GM08714 (cell line): Measurements from ENCODE around the gene LSM6.
A peak's percentile ranks its signal among the peaks of the same experiment; 100 is the strongest.

Experiments used
- H3K4me3 ChIP-seq: fragments of 200-500 bp; sonication (Bioruptor generic); 2 replicates; pipeline ENCODE4 v1.5.1; 2014; ENCODE audit warnings: mild to moderate bottlenecking, low read length, inconsistent platforms
- ZNF274 ChIP-seq: IDR thresholded peaks from 2 replicates; pipeline ENCODE4 v1.6.1; 2012; ENCODE audit warnings: mild to moderate bottlenecking, low read depth, low read length

Gene LSM6

GRCh38 chr4:146175541-146176453 is at the start of gene LSM6:
Gene LSM6, plus strand, starts transcription at chr4:146175718. Its CDS starts 7,204 bp downstream, at chr4:146182922.
- peak within 1 kb of the TSS; percentile 80 for H3K4me3 ChIP-seq
- TF ChIP-seq ZNF274 = no peak

GRCh38 chr4:146132445-146132844 is 43.1 kb upstream of the LSM6 start:
- TF ChIP-seq ZNF274 = no peak
- H3K4me3 ChIP-seq = no peak overlapping the region

- no peak overlapping the region for H3K4me3 ChIP-seq
- no peak for TF ChIP-seq ZNF274
These were observed 40.6 kb upstream of the LSM6 start for GRCh38 chr4:146134761-146135445.

GRCh38 chr4:146135941-146136340 is 39.6 kb upstream of the LSM6 start:
- no peak for TF ChIP-seq ZNF274
- H3K4me3 ChIP-seq = no peak overlapping the region

- no peak overlapping the region for H3K4me3 ChIP-seq
- no peak for TF ChIP-seq ZNF274
These were observed 32.8 kb upstream of the LSM6 start for GRCh38 chr4:146142768-146143167.

- H3K4me3 ChIP-seq = no peak overlapping the region
These were observed 31.6 kb upstream of the LSM6 start for GRCh38 chr4:146143888-146144287.

GRCh38 chr4:146146918-146147317 is 28.6 kb upstream of the LSM6 start:
- H3K4me3 ChIP-seq = no peak overlapping the region
- TF ChIP-seq ZNF274 = no peak

More at GRCh38 chr4:146143888-146144287, 31.6 kb upstream of the LSM6 start:
- TF ChIP-seq ZNF274 = no peak

GRCh38 chr4:146148021-146148420 is 27.5 kb upstream of the LSM6 start:
- TF ChIP-seq ZNF274 = no peak
- no peak overlapping the region for H3K4me3 ChIP-seq

GRCh38 chr4:146154057-146154456 is 21.5 kb upstream of the LSM6 start:
- H3K4me3 ChIP-seq = no peak overlapping the region
- TF ChIP-seq ZNF274 = no peak

- TF ChIP-seq ZNF274 = no peak
- no peak overlapping the region for H3K4me3 ChIP-seq
These were observed 20.3 kb upstream of the LSM6 start for GRCh38 chr4:146155152-146155724.

GRCh38 chr4:146158036-146158745 is 17.3 kb upstream of the LSM6 start:
- no peak overlapping the region for H3K4me3 ChIP-seq
- TF ChIP-seq ZNF274 = no peak

- peak overlapping the region; percentile 43; the same call in 1 of the 2 replicates for H3K4me3 ChIP-seq
- no peak for TF ChIP-seq ZNF274
These were observed 16.0 kb upstream of the LSM6 start for GRCh38 chr4:146159384-146160058.

GRCh38 chr4:146161243-146161642 is 14.3 kb upstream of the LSM6 start:
- no peak for TF ChIP-seq ZNF274
- no peak overlapping the region for H3K4me3 ChIP-seq
